WTC11 (cell line): Measurements from ENCODE around the gene GABBR2. TPM values are rescaled to one million over a fixed set of nuclear protein-coding genes. Genes with fewer than 3 reads are reported as not detected.

ENCODE experiments used
- ATAC-seq: fragments of 200-7000 bp; cut with Tn5 transposase; 2 replicates; pipeline ENCODE4 v1.10.0; 2021; ENCODE audit warnings: mild to moderate bottlenecking, moderate library complexity
- CTCF ChIA-PET: fragments of 300-600 bp; sonication (Branson Sonifier 250); formaldehyde crosslinking; loops from one replicate; lab custom pipeline; 2021; ENCODE audit warnings: antibody characterized with exemption; lab: Charles Lee
- POLR2A ChIA-PET: fragments of 350-600 bp; sonication (Branson Sonifier 250); formaldehyde crosslinking; loops from one replicate; lab custom pipeline; 2021; ENCODE audit warnings: antibody characterized with exemption; lab: Charles Lee
- DNase-seq: peaks from one replicate; pipeline ENCODE4 v3.0.0; 2021; ENCODE audit warnings: low spot score
- H3K27ac Mint-ChIP-seq: 2 replicates; pipeline ENCODE4 v1.8.0; 2021; ENCODE audit warnings: mixed read lengths
- H3K27me3 Mint-ChIP-seq: 2 replicates; pipeline ENCODE4 v1.8.0; 2021; ENCODE audit warnings: low read depth, mild to moderate bottlenecking, moderate library complexity, mixed read lengths
- H3K36me3 Mint-ChIP-seq: 2 replicates; pipeline ENCODE4 v1.8.0; 2021; ENCODE audit warnings: mixed read lengths
- H3K4me1 Mint-ChIP-seq: 2 replicates; pipeline ENCODE4 v1.8.0; 2022; ENCODE audit warnings: mixed read lengths
- H3K4me3 Mint-ChIP-seq: 2 replicates; pipeline ENCODE4 v1.8.0; 2021; ENCODE audit warnings: mild to moderate bottlenecking, moderate library complexity, mixed read lengths
- H3K9me3 Mint-ChIP-seq: 2 replicates; pipeline ENCODE4 v1.8.0; 2021; ENCODE audit warnings: mixed read lengths
- ATF6 ChIP-seq: sonication (generic); formaldehyde crosslinking; IDR thresholded peaks from 2 replicates; pipeline ENCODE4 v1.8.1; 2023; ENCODE audit warnings: mild to moderate bottlenecking, missing genetic modification reagents
- CBFB ChIP-seq: sonication (generic); formaldehyde crosslinking; IDR thresholded peaks from 2 replicates; pipeline ENCODE4 v1.8.1; 2022; ENCODE audit warnings: mild to moderate bottlenecking, low read depth, missing genetic modification reagents
- CREM ChIP-seq: sonication (generic); formaldehyde crosslinking; IDR thresholded peaks from 2 replicates; pipeline ENCODE4 v1.8.1; 2022; ENCODE audit warnings: mild to moderate bottlenecking, missing genetic modification reagents, moderate library complexity
- E2F1 ChIP-seq: sonication (generic); formaldehyde crosslinking; IDR thresholded peaks from 2 replicates; pipeline ENCODE4 v1.8.0; 2022; ENCODE audit warnings: mild to moderate bottlenecking, missing genetic modification reagents
- E2F4 ChIP-seq: sonication (generic); formaldehyde crosslinking; IDR thresholded peaks from 2 replicates; pipeline ENCODE4 v1.8.1; 2022; ENCODE audit warnings: low read depth, mild to moderate bottlenecking, moderate library complexity, missing genetic modification reagents, borderline replicate concordance
- E2F5 ChIP-seq: sonication (generic); formaldehyde crosslinking; IDR thresholded peaks from 2 replicates; pipeline ENCODE4 v1.8.1; 2022; ENCODE audit warnings: mild to moderate bottlenecking, moderate library complexity, missing genetic modification reagents
- GABPB1 ChIP-seq: sonication (generic); formaldehyde crosslinking; IDR thresholded peaks from 2 replicates; pipeline ENCODE4 v1.8.1; 2023; ENCODE audit warnings: mild to moderate bottlenecking, missing genetic modification reagents
- HMGA2 ChIP-seq: fragments of 250-450 bp; sonication (Bioruptor Pico); IDR thresholded peaks from 2 replicates; pipeline ENCODE4 v1.4.0; 2021; ENCODE audit warnings: mild to moderate bottlenecking, moderate library complexity
- IRF1 ChIP-seq: sonication (generic); formaldehyde crosslinking; IDR thresholded peaks from 2 replicates; pipeline ENCODE4 v1.8.0; 2023; ENCODE audit warnings: missing genetic modification reagents
- IRF2 ChIP-seq: sonication (generic); formaldehyde crosslinking; IDR thresholded peaks from 2 replicates; pipeline ENCODE4 v1.8.0; 2022; ENCODE audit warnings: low read depth, missing genetic modification reagents, borderline replicate concordance
- NFYB ChIP-seq: sonication (generic); formaldehyde crosslinking; conservative IDR thresholded peaks from 2 replicates; pipeline ENCODE4 v1.8.0; 2022; ENCODE audit warnings: low read depth, missing genetic modification reagents
- NR3C1 ChIP-seq: sonication (generic); formaldehyde crosslinking; conservative IDR thresholded peaks from 2 replicates; pipeline ENCODE4 v1.8.1; 2023; ENCODE audit warnings: low read depth, mild to moderate bottlenecking, missing genetic modification reagents
- PREB ChIP-seq: sonication (generic); formaldehyde crosslinking; IDR thresholded peaks from 2 replicates; pipeline ENCODE4 v1.8.1; 2022; ENCODE audit warnings: mild to moderate bottlenecking, missing genetic modification reagents, moderate library complexity, borderline replicate concordance
- PRRX2 ChIP-seq: fragments of 250-450 bp; sonication (Bioruptor Pico); IDR thresholded peaks from 2 replicates; pipeline ENCODE4 v1.8.0; 2021; ENCODE audit warnings: mild to moderate bottlenecking
- RELA ChIP-seq: sonication (generic); formaldehyde crosslinking; IDR thresholded peaks from 2 replicates; pipeline ENCODE4 v1.8.1; 2022; ENCODE audit warnings: missing genetic modification reagents, mild to moderate bottlenecking, borderline replicate concordance
- TP53 ChIP-seq: sonication (generic); formaldehyde crosslinking; IDR thresholded peaks from 2 replicates; pipeline ENCODE4 v1.8.1; 2023; ENCODE audit warnings: mild to moderate bottlenecking, missing genetic modification reagents
- ZNF219 ChIP-seq: sonication (generic); formaldehyde crosslinking; IDR thresholded peaks from 2 replicates; pipeline ENCODE4 v1.8.0; 2023; ENCODE audit warnings: missing genetic modification reagents, mild to moderate bottlenecking, borderline replicate concordance
- ZNF263 ChIP-seq: sonication (generic); formaldehyde crosslinking; IDR thresholded peaks from 2 replicates; pipeline ENCODE4 v1.8.1; 2022; ENCODE audit warnings: low read depth, mild to moderate bottlenecking, moderate library complexity, missing genetic modification reagents
- ZNF671 ChIP-seq: fragments of 250-450 bp; sonication (Bioruptor Pico); IDR thresholded peaks from 2 replicates; pipeline ENCODE4 v1.8.0; 2021; ENCODE audit warnings: mild to moderate bottlenecking
- total RNA-seq: library from RNA; stranded (reverse); gene quantifications from 3 replicates; pipeline ENCODE4 v1.2.3, GENCODE V29; 2021

Gene GABBR2
- total RNA-seq, 1 experiment from 2014 or later: 0.92 TPM

- Mint-ChIP-seq H3K4me1 (peaks cover 5% of the 10 kb centered on the region; the same call in 1 of the 2 replicates), H3K4me3 (no peak overlapping the region), H3K27me3 (no peaks in the 10 kb centered on the region), H3K36me3 (no peaks in the 10 kb centered on the region), H3K9me3 (no peaks in the 10 kb centered on the region), H3K27ac (no peak overlapping the region)
- no peak for TF ChIP-seq E2F5 (CRISPR knock-in tag)
- no peak for TF ChIP-seq GABPB1
- no peak for TF ChIP-seq PRRX2 (CRISPR knock-in tag)
- TF ChIP-seq RELA (CRISPR knock-in tag): no peak
- no peak for TF ChIP-seq NFYB (CRISPR knock-in tag)
- no peak for TF ChIP-seq TP53 (CRISPR knock-in tag)
- TF ChIP-seq ZNF219 (CRISPR knock-in tag): no peak
- TF ChIP-seq ATF6 (CRISPR knock-in tag): no peak
- no peak for DNase-seq
- no peak for ATAC-seq
- ChIA-PET CTCF (interaction anchor here (0.7 to 1.2 kb wide), 2 partner anchors 19 to 220 kb away, joined by 3 to 4 read pairs; no protein-coding TSS in a partner anchor), POLR2A (no interaction called here)
Measured at GRCh38 chr9:98555651-98556465, 152.9 kb downstream of the GABBR2 start.

GRCh38 chr9:98554752-98555151, 154.0 kb downstream of the GABBR2 start:
- Mint-ChIP-seq H3K36me3 (no peaks in the 10 kb centered on the region), H3K27me3 (no peaks in the 10 kb centered on the region), H3K4me3 (no peak overlapping the region), H3K4me1 (peaks cover 5% of the 10 kb centered on the region; the same call in 1 of the 2 replicates), H3K27ac (no peak overlapping the region), H3K9me3 (no peaks in the 10 kb centered on the region)
- no peak for DNase-seq
- ChIA-PET CTCF (interaction anchor here (1.4 kb wide), 1 partner anchor 11 kb away, joined by 4 read pairs; no protein-coding TSS in a partner anchor), POLR2A (no interaction called here)
- TF ChIP-seq NR3C1 (CRISPR knock-in tag) (no peak), IRF1 (no peak), IRF2 (no peak), HMGA2 (no peak), E2F4 (no peak), E2F1 (CRISPR knock-in tag) (no peak), ZNF671 (CRISPR knock-in tag) (no peak), ZNF263 (no peak), GABPB1 (no peak), PREB (CRISPR knock-in tag) (no peak), CREM (CRISPR knock-in tag) (no peak), CBFB (CRISPR knock-in tag) (no peak)
- ATAC-seq: no peak
